HG02798 (cell line): ENCODE measurements around the gene TBC1D8.

Experiments used
- ATAC-seq: cut with Tn5 transposase; IDR thresholded peaks from one replicate; pipeline ENCODE4 v1.9.1; 2021; ENCODE audit warnings: mild to moderate bottlenecking; ENCODE audit not compliant: unreplicated experiment, poor library complexity

TBC1D8 gene

DNA sequence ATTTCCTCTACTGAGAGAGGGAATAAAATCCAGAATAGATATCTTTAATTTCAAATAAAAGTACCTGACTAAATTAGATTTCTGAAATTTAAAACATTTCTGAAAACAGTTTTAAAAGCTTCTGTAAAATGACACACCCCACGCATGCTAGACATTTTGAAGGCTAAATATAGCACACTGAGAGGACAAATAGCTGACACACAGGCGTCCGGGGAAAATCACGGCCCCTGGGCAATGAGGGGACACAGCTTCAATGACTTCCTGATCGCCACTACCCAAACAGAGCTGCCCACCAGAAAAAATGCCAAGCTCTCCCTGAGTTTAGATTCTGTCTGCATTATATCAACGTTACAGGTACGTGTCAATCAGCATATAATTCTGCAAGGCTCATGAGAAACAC, 10.9 kb downstream of the TBC1D8 start:
- ATAC-seq = no peak

- ATAC-seq = no peak
Observed at GRCh38 chr2:101139495-101139894, 11.7 kb downstream of the TBC1D8 start.

DNA sequence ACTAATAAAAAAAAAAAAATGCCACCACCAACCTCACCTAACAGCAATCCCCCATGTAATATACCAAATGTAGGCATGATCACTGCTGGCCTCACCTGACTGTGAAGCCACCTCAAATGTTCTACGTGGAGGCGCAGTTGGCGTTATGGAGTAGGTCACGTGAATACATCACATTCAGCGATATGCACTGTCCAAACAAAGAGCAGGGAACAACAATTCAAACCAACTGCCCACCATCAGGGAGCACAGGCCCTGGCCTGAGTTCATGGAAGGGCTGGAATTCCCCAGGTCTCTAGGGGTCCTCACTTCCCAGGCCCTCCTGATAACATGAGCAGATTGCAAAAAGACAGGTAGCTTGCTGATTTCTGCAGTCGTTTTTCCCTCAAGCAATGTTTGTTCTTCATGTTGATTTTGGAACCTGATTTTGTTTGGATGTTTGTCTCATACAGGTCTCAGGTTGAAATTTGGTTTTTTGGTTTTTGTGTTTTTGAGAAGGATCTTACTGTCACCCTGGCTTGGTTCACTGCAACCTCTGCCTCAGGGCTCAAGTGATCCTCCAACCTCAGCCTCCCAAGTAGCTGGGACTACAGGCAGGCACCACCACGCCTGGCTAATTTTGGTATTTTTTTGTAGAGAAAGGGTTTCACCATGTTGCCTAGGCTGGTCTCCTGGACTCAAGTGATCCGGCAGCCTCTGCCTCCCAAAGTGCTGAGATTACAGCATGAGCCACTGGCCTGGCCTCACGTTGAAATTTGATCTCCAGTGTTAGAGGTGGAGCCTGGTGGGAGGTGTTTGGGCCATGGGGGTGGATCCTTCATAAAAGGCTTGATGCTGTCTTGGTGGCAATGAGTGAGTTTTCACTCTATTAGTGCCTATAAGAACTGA, 15.5 kb downstream of the TBC1D8 start:
- no peak for ATAC-seq

- no peak for ATAC-seq
Observed at GRCh38 chr2:101133492-101134100, 17.6 kb downstream of the TBC1D8 start.

DNA sequence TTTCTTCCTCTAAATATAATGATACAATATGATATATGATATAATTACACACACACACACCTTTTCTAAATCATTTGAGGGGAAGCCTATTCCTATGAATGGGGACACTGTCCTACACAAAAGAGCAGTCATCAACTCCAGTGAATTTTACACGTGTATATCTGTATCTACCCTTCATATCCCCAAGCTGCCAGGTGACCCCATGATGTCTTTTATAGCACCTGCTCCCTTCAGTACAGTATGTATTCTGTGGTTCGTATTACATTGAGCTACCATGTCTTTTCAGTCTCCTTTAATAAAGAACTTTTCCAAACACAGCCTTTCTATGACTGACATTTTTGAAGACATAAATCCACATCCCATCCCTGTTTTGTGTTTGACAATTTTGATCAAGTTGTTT, 19.0 kb downstream of the TBC1D8 start:
- ATAC-seq = no peak

DNA sequence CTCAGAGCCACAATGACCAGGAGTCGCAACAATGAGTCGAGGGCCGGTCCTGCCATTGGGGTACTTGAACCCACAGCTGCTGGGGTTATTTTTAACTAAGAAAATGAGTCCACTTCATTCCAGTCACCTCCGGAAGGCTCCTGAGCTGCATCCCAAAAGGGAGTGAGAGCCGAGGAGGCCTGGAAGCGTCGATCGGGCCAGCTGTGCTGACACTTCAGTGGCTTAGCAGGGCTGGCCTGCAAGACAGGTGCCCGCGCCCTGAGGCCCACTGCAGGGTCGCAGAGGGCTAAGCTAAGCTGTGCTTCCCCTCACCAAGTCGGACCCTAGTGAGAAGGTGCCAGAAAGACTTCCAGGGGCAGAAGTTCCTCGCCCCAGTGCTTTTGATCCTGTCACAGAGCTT, 21.1 kb downstream of the TBC1D8 start:
- ATAC-seq = no peak

DNA sequence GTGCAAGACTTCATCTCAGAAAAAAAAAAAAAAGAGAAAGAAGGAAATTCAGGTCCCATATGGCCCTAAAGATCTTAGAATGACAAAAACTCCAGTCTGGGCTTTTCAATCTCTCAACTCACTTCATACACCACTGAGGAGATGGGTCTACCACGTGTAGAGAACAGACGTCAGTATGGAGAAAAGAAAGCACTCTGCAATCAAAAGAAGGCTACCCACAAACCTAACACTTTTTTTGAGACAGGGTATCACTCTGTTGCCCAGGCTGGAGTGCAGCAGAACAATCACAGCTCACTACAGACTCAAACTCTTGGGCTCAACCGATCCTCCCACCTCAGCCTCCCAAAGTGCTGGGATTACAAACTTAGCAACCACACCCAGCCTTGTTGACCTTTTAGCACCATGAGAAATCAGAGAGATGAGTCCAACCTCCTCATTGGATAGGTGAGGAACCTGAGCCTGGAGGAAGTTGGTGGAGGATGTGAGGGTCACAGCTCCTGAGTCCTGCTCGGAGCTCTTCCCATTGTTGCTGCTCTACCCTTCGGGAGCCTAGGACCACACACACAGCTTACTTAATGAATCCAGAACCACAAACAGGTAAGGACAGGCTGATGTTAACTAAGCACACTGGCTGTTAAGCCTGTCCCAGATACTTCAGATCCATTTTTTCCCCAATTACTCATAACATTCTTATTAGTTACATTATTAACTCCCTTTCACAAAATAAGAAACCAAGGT, 23.7 kb downstream of the TBC1D8 start:
- ATAC-seq = no peak

DNA sequence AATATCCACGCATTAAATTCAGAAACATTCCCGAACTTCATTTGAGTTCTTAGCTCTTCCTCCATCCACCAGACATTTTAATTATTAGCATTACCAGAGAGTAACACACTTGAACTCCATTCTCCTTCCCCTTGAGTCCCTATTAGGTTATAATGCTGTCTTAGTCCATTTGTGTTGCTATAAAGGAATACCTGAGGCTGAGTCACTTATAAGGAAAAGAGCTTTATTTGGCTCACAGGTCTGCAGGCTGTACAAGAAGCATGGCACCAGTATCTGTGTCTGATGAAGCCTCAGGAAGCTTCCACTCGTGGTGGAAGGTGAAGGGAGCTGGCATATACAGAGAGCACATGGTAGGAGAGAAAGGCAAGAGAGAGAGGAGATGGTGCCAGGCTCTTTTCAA, 25.4 kb downstream of the TBC1D8 start:
- no peak for ATAC-seq

DNA sequence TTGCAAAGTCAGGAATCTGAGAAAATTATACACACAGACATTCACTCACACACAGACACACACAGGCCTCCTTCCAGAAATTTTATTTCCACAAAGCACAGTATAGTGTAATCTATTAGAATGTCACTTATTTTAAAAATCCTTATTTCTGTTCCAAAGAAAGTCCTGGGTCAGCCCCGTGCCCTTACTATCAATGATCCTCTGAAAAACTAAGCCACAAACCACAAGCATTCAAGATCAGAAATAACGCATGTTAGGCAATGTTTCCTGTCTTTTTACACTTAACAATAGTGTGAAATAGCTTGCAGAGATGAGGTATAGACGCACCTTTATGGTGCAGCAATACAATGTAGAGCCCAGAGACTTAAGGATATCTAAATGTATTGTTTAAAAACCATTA, 25.8 kb downstream of the TBC1D8 start:
- ATAC-seq = no peak

GRCh38 chr2:101124643-101125366, 26.4 kb downstream of the TBC1D8 start:
- no peak for ATAC-seq

DNA sequence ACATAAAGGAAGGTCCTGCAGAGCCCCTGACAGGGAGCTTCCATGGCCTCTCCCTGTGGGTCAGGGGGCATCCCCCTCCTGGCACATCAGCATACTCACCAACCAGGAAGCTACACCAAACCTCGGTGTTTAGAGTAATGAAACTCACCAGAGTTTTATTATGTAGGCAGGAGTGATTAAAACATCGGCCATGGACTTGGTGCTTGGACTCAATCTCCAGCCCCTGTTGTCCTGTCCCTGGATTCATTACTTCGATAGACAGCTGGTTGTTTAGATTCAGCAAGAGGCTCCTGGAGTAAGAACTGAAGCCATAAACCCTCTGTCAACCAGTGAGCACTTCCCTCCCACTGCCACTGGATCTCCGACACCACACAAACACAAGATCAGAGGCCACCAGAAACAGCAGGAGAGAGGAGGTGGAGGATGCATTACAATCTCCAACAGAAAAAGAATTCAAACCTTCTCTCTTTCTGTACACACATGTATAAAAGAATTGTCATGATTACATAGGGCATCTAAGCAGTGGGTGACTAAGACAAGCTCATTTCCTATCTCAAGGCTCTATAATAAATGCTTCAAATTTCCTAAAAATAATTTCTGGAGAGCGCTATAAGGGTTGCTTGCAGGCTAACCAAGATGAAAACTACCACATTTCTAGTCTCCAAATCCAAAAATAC, 27.2 kb downstream of the TBC1D8 start:
- no peak for ATAC-seq

- no peak for ATAC-seq
Observed at GRCh38 chr2:101121174-101121573, 30.0 kb downstream of the TBC1D8 start.

DNA sequence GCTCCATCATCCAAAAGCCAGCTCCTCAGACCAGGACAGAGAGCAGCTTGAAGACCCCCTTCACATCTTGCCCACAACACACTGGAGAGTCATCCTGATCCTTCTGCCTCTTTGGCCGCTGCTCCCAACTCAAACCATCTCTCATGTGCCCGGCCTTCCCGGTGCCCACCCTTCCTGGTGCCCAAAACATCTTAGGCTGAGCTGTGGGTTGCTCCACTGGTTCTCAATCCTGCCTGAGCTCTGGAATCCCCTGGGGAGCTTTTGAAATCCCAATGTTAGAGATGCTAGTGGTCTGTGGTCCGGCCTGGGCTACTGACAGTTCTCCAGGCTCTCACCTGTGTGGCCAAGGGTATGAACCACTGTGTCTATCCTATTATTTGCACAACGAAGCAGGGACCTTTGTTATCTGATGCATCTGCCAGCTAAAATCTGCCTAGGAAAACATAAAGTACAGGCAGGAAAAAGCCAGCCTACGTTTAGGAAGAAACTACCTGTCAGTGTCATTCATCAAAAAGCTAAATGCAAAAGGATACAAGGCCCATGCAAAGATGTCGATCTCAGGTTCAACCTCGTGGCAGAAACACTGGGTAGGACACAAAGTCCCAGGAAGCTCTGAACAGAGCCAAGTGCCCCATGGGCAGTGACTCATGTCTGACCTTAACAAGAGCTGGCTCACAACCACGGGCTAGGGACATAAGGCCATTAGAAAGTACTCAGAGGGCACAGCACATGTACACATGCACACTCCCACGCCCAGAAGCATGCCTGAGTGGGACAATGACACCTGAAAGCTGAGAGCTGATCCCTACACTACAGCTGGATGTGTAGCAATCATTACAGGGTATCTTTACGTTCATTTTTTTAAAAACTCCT, 30.8 kb downstream of the TBC1D8 start:
- no peak for ATAC-seq

GRCh38 chr2:101119431-101119830, 31.8 kb downstream of the TBC1D8 start:
- ATAC-seq = no peak

GRCh38 chr2:101116841-101117552, 34.2 kb downstream of the TBC1D8 start:
- ATAC-seq = no peak

GRCh38 chr2:101116348-101116747, 34.8 kb downstream of the TBC1D8 start:
- ATAC-seq = no peak

DNA sequence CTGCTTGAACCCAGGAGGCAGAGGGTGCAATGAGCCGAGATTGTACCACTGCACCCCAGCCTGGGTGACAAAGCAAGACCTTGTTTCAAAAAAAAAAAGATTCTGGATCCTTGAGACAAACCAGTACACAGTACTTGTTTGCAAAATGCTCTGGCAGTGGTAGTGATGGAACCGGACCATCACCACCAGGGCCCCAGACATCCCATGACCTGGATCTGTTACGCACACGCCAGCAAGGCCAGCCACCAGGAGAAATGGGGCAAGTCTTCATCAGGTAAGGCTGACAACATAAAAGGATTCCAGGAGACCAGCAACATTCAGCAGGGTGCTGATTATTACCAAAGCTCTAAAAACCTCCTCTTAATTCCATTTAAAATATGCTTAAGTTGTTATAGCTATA, 35.5 kb downstream of the TBC1D8 start:
- no peak for ATAC-seq

GRCh38 chr2:101114815-101115214, 36.4 kb downstream of the TBC1D8 start:
- no peak for ATAC-seq
